Liver (tissue), 9 donors: ENCODE measurements around the gene TH. TPM values are rescaled to one million over a fixed set of nuclear protein-coding genes. Genes with fewer than 3 reads are reported as not detected.

Experiments
- DNase-seq: peaks from one replicate; pipeline ENCODE4 v3.0.0-alpha.2; 2017; ENCODE audit warnings: low spot score
- H3K27ac ChIP-seq, 2 donors: one replicate each; pipeline ENCODE4 v1.7.0; 2013; ENCODE audit warnings: inconsistent platforms in 2 of 2, low read length in 2 of 2, control low read depth in 1 of 2, low read depth in 1 of 2, mild to moderate bottlenecking in 1 of 2
- H3K27me3 ChIP-seq, 4 donors: one replicate each; pipeline versions ENCODE4 v1.6.1 to v1.7.0; 2013; ENCODE audit warnings: low read length in 3 of 4, inconsistent platforms in 1 of 4, mild to moderate bottlenecking in 1 of 4, moderate library complexity in 1 of 4; ENCODE audit not compliant: control insufficient read depth in 4 of 4, insufficient read depth in 4 of 4
- H3K36me3 ChIP-seq, 4 donors: one replicate each; pipeline versions ENCODE4 v1.6.1 to v1.7.0; 2013; ENCODE audit warnings: low read length in 3 of 4, mild to moderate bottlenecking in 3 of 4, low read depth in 1 of 4, moderate library complexity in 1 of 4; ENCODE audit not compliant: control insufficient read depth in 4 of 4, insufficient read depth in 3 of 4
- H3K4me1 ChIP-seq, 4 donors: one replicate each; pipeline versions ENCODE4 v1.6.1 to v1.7.0; 2013; ENCODE audit warnings: low read length in 3 of 4, mild to moderate bottlenecking in 3 of 4, moderate library complexity in 1 of 4; ENCODE audit not compliant: control insufficient read depth in 4 of 4, insufficient read depth in 4 of 4
- H3K4me3 ChIP-seq, 3 donors: one replicate each; pipeline versions ENCODE4 v1.6.1 to v1.7.0; 2013; ENCODE audit warnings: low read length in 3 of 3, control low read depth in 1 of 3, low read depth in 1 of 3, mild to moderate bottlenecking in 1 of 3
- H3K9ac ChIP-seq, 2 donors: one replicate each; pipeline ENCODE4 v1.7.0; 2013; ENCODE audit warnings: low read length in 2 of 2, mild to moderate bottlenecking in 2 of 2, moderate library complexity in 2 of 2, control low read depth in 1 of 2, low read depth in 1 of 2
- H3K9me3 ChIP-seq, 4 donors: one replicate each; pipeline versions ENCODE4 v1.6.1 to v1.7.0; 2013; ENCODE audit warnings: low read length in 3 of 4; ENCODE audit not compliant: control insufficient read depth in 4 of 4
- CTCF ChIP-seq: fragments of 150-350 bp; IDR thresholded peaks from 2 replicates; pipeline ENCODE4 v1.5.1; 2017; ENCODE audit warnings: improper control_type of control experiment, low read depth, low read length; ENCODE audit not compliant: missing input control
- EGR1 ChIP-seq, 2 donors: IDR thresholded peaks; 2 replicates each; pipeline ENCODE4 v1.6.1; 2016 to 2018; ENCODE audit warnings: antibody characterized with exemption in 2 of 2, low read depth in 2 of 2
- FOXA1 ChIP-seq: IDR thresholded peaks from 2 replicates; pipeline ENCODE4 v1.6.1; 2016; ENCODE audit warnings: antibody characterized with exemption
- FOXA2 ChIP-seq: IDR thresholded peaks from 2 replicates; pipeline ENCODE4 v1.6.1; 2016; ENCODE audit warnings: antibody characterized with exemption
- HNF4A ChIP-seq, 2 donors: conservative IDR thresholded peaks; 2 replicates each; pipeline ENCODE4 v1.6.1; 2016; ENCODE audit warnings: antibody characterized with exemption in 2 of 2, mild to moderate bottlenecking in 2 of 2
- JUND ChIP-seq, 2 donors: IDR thresholded peaks; 2 replicates each; pipeline ENCODE4 v1.6.1; 2016; ENCODE audit warnings: antibody characterized with exemption in 2 of 2
- NR2F2 ChIP-seq: IDR thresholded peaks from 2 replicates; pipeline ENCODE4 v1.6.1; 2016; ENCODE audit warnings: antibody characterized with exemption
- RAD21 ChIP-seq, 2 donors: IDR thresholded peaks; 2 replicates each; pipeline ENCODE4 v1.6.1; 2016; ENCODE audit warnings: antibody characterized with exemption in 2 of 2, mild to moderate bottlenecking in 2 of 2
- RXRA ChIP-seq, 2 donors: IDR thresholded peaks; 2 replicates each; pipeline ENCODE4 v1.6.1; 2017 to 2018; ENCODE audit warnings: antibody characterized with exemption in 2 of 2, mild to moderate bottlenecking in 1 of 2
- SP1 ChIP-seq: IDR thresholded peaks from 2 replicates; pipeline ENCODE4 v1.6.1; 2018; ENCODE audit warnings: antibody characterized with exemption, mild to moderate bottlenecking
- TAF1 ChIP-seq: conservative IDR thresholded peaks from 2 replicates; pipeline ENCODE4 v1.6.1; 2016; ENCODE audit warnings: antibody characterized with exemption, mild to moderate bottlenecking
- YY1 ChIP-seq: IDR thresholded peaks from 2 replicates; pipeline ENCODE4 v1.6.1; 2016; ENCODE audit warnings: antibody characterized with exemption, mild to moderate bottlenecking
- ZBTB33 ChIP-seq: IDR thresholded peaks from 2 replicates; pipeline ENCODE4 v1.6.1; 2016; ENCODE audit warnings: antibody characterized with exemption
- WGBS: extraction: QIAGEN DNeasy Blood & Tissue Kit; methylation state at CpG from one replicate; pipeline ENCODE4 v1.1.7; 2013; 5-methylcytosine and 5-hydroxymethylcytosine counted together
- polyA plus RNA-seq, 2 donors: library from polyadenylated mRNA; stranded (reverse) in 1 of 2; unstranded in 1 of 2; fragments of 200-250 nt in 1 of 2; fragments of >200 nt in 1 of 2; fragmentation: Nextera tagmentation in 1 of 2; extraction: Ambion mirVana in 1 of 2; gene quantifications; one replicate each; pipeline versions ENCODE4 v1.2.1 to v1.2.3, GENCODE V29; 2013 to 2015
- total RNA-seq, 2 donors: library from RNA; depleted of rRNA; stranded (reverse); fragments of >200 nt; gene quantifications; one replicate each; pipeline ENCODE4 v1.2.3, GENCODE V29; 2014
- TF ChIP-seq, protein P1 (sequence below): IDR thresholded peaks from 2 replicates; pipeline ENCODE4 v1.6.1; 2016; ENCODE audit warnings: antibody characterized with exemption
- TF ChIP-seq, protein P2 (sequence below): IDR thresholded peaks from 2 replicates; pipeline ENCODE4 v1.6.1; 2016; ENCODE audit warnings: antibody characterized with exemption
- TF ChIP-seq, protein P3 (sequence below): IDR thresholded peaks from 2 replicates; pipeline ENCODE4 v1.6.1; 2016; ENCODE audit warnings: antibody characterized with exemption, mild to moderate bottlenecking
- donor health status: healthy.
- donor health status: healthy.
- donor health status: healthy.
- donor health status: healthy.
- donor health status: healthy.

The TH gene
- total and polyA plus RNA-seq, 4 donors: 0.13 to 0.24 TPM; not detected in 2

- TF ChIP-seq ZBTB33 (no peak), FOXA1 (no peak), TAF1 (no peak), JUND (IDR thresholded peaks at IDR 0.05) (no peak)
- TF ChIP-seq, protein P1, sequence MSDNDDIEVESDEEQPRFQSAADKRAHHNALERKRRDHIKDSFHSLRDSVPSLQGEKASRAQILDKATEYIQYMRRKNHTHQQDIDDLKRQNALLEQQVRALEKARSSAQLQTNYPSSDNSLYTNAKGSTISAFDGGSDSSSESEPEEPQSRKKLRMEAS: no peak
Observed at GRCh38 chr11:2158296-2158737, 13.3 kb downstream of the TH start (continued).

DNA sequence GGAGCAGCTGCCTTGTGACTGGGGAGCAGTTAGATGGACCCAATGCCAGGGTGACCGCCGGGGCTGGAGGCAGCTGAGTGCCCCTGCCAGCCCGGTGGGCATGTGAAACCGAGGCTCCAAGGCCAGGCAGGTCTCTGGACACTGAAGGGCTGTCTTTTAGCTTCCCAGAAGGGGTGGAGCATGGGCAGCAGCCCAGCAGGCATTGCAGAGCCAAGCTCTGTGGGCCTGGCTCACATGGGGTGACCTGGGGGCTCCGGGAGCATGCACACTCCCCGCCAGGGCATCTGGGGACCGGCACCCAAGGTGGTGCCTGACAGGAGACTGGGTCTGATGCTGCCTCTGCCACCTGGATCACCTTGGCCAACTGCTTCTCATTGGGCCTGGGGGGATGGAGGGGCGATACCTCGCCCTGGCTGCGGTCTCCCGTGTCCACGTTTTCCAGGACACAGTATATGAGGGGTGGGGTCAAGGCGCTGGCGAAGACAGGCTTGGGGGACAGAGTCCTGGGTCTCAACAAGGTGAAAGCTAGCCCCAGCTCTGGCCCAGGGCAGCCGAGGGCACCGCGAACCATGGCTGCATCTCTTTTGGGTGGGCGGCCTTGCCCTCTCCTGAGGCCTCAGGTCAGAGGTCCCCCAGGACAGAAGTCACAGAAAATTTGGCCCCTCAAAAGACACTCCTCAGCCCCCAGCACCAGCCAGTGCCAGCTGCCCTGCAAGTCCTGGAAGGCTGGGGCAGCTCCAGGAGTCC is 14.1 kb downstream of the TH start:
- DNase-seq: no peak
- Histone ChIP-seq H3K4me1 (peaks cover 6 to 76% (median 54%) of the 10 kb centered on the region in 4 donors), H3K36me3 (peaks cover 0 to 2% (median 0%) of the 10 kb centered on the region in 4 donors), H3K4me3 (peak overlapping the region; percentile 74 to 84 (median 84)), H3K9me3 (no peaks in the 10 kb centered on the region), H3K27me3 (no peaks in the 10 kb centered on the region), H3K9ac (peak overlapping the region; percentile 34 to 78), H3K27ac (peak overlapping the region; percentile 81 to 90)
- WGBS: 24% methylated on average over 18 of the region's 18 CpGs
- TF ChIP-seq YY1 (peak; percentile 16), RXRA (IDR thresholded peaks at IDR 0.05) (peak in 1 of 2 donors; percentile 19)
- TF ChIP-seq, protein P1: peak; percentile 43
- TF ChIP-seq, protein P2, sequence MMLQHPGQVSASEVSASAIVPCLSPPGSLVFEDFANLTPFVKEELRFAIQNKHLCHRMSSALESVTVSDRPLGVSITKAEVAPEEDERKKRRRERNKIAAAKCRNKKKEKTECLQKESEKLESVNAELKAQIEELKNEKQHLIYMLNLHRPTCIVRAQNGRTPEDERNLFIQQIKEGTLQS: no peak

GRCh38 chr11:2156416-2157182 is 15.0 kb downstream of the TH start:
- H3K27ac ChIP-seq: peak overlapping the region; percentile 81 to 90
- WGBS: 13% methylated on average over 19 of the region's 19 CpGs
- peak; percentile 81 for DNase-seq
- H3K36me3 ChIP-seq: peaks cover 0 to 2% (median 0%) of the 10 kb centered on the region in 4 donors
- H3K9me3 ChIP-seq: no peaks in the 10 kb centered on the region
- peak overlapping the region; percentile 74 to 84 (median 84) for H3K4me3 ChIP-seq
- no peaks in the 10 kb centered on the region for H3K27me3 ChIP-seq
- peaks cover 10 to 85% (median 61%) of the 10 kb centered on the region in 4 donors for H3K4me1 ChIP-seq
- TF ChIP-seq EGR1 (IDR thresholded peaks at IDR 0.05; ENCODE audit: low read depth in 2 of 2) (no peak), NR2F2 (no peak), YY1 (peak; percentile 22), FOXA2 (peak; percentile 28), JUND (IDR thresholded peaks at IDR 0.05) (no peak), CTCF (peak; percentile 90), HNF4A (conservative IDR thresholded peaks at IDR 0.05) (peak in 1 of 2 donors; percentile 43), RAD21 (IDR thresholded peaks at IDR 0.05) (peak; percentile 84 to 90), SP1 (peak; percentile 43), RXRA (IDR thresholded peaks at IDR 0.05) (peak; percentile 35 to 52)
- TF ChIP-seq, protein P1: peak; percentile 51
- TF ChIP-seq, protein P3, sequence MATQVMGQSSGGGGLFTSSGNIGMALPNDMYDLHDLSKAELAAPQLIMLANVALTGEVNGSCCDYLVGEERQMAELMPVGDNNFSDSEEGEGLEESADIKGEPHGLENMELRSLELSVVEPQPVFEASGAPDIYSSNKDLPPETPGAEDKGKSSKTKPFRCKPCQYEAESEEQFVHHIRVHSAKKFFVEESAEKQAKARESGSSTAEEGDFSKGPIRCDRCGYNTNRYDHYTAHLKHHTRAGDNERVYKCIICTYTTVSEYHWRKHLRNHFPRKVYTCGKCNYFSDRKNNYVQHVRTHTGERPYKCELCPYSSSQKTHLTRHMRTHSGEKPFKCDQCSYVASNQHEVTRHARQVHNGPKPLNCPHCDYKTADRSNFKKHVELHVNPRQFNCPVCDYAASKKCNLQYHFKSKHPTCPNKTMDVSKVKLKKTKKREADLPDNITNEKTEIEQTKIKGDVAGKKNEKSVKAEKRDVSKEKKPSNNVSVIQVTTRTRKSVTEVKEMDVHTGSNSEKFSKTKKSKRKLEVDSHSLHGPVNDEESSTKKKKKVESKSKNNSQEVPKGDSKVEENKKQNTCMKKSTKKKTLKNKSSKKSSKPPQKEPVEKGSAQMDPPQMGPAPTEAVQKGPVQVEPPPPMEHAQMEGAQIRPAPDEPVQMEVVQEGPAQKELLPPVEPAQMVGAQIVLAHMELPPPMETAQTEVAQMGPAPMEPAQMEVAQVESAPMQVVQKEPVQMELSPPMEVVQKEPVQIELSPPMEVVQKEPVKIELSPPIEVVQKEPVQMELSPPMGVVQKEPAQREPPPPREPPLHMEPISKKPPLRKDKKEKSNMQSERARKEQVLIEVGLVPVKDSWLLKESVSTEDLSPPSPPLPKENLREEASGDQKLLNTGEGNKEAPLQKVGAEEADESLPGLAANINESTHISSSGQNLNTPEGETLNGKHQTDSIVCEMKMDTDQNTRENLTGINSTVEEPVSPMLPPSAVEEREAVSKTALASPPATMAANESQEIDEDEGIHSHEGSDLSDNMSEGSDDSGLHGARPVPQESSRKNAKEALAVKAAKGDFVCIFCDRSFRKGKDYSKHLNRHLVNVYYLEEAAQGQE: peak; percentile 42
- H3K9ac ChIP-seq: peak overlapping the region; percentile 34 to 78
